GM19099 (cell line): ENCODE measurements around the gene SLC35D1.

Experiments used
- POLR2A ChIP-seq: IDR thresholded peaks from 3 replicates; pipeline ENCODE4 v1.6.1; 2011; ENCODE audit warnings: low read depth; ENCODE audit not compliant: insufficient read length; ENCODE audit errors: extremely low read depth

SLC35D1 gene

GRCh38 chr1:67053785-67054772 is at the start of gene SLC35D1:
Gene SLC35D1 (minus strand): TSS chr1:67054148. CDS start chr1:67054013, 135 bp downstream.
- TF ChIP-seq POLR2A, result peak; percentile 75

GRCh38 chr1:67103548-67103947 is 49.6 kb upstream of the SLC35D1 start:
- TF ChIP-seq POLR2A, result no peak

- TF ChIP-seq POLR2A, result no peak
Observed at GRCh38 chr1:67100833-67101232, 46.9 kb upstream of the SLC35D1 start.

- no peak for TF ChIP-seq POLR2A
Observed at GRCh38 chr1:67097305-67097704, 43.4 kb upstream of the SLC35D1 start.

- no peak for TF ChIP-seq POLR2A
Observed at GRCh38 chr1:67094191-67094590, 40.2 kb upstream of the SLC35D1 start.

- no peak for TF ChIP-seq POLR2A
Observed at GRCh38 chr1:67089685-67090208, 35.8 kb upstream of the SLC35D1 start.

GRCh38 chr1:67088440-67088839 is 34.5 kb upstream of the SLC35D1 start:
- TF ChIP-seq POLR2A, result no peak

GRCh38 chr1:67085326-67085725 is 31.4 kb upstream of the SLC35D1 start:
- TF ChIP-seq POLR2A, result no peak

- TF ChIP-seq POLR2A, result no peak
Observed at GRCh38 chr1:67084765-67085318, 30.9 kb upstream of the SLC35D1 start.

- no peak for TF ChIP-seq POLR2A
Observed at GRCh38 chr1:67078291-67078690, 24.3 kb upstream of the SLC35D1 start.

GRCh38 chr1:67077593-67077992 is 23.6 kb upstream of the SLC35D1 start:
- no peak for TF ChIP-seq POLR2A

- TF ChIP-seq POLR2A, result no peak
Observed at GRCh38 chr1:67072749-67073148, 18.8 kb upstream of the SLC35D1 start.

GRCh38 chr1:67062412-67062811 is 8.5 kb upstream of the SLC35D1 start:
- no peak for TF ChIP-seq POLR2A

GRCh38 chr1:67061266-67061665 is 7.3 kb upstream of the SLC35D1 start:
- TF ChIP-seq POLR2A, result no peak

GRCh38 chr1:67060811-67061218 is 6.9 kb upstream of the SLC35D1 start:
- TF ChIP-seq POLR2A, result no peak

GRCh38 chr1:67059346-67059745 is 5.4 kb upstream of the SLC35D1 start:
- TF ChIP-seq POLR2A, result no peak
